Stimulated activated CD8-positive, alpha-beta memory T cell treated with anti-CD3 and anti-CD28 coated beads, Interleukin-7, amount 100 ng/mL, for 1 hour (primary cell): ENCODE results near the gene RNF112.

Experiments
- DNase-seq, 2 donors: peaks; one replicate each; pipeline ENCODE4 v3.0.0-alpha.2; 2020; ENCODE audit warnings: low read depth in 2 of 2

Gene RNF112, protein sequence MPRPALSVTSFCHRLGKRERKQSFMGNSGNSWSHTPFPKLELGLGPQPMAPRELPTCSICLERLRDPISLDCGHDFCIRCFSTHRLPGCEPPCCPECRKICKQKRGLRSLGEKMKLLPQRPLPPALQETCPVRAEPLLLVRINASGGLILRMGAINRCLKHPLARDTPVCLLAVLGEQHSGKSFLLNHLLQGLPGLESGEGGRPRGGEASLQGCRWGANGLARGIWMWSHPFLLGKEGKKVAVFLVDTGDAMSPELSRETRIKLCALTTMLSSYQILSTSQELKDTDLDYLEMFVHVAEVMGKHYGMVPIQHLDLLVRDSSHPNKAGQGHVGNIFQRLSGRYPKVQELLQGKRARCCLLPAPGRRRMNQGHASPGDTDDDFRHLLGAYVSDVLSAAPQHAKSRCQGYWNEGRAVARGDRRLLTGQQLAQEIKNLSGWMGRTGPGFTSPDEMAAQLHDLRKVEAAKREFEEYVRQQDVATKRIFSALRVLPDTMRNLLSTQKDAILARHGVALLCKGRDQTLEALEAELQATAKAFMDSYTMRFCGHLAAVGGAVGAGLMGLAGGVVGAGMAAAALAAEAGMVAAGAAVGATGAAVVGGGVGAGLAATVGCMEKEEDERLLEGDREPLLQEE

DNA sequence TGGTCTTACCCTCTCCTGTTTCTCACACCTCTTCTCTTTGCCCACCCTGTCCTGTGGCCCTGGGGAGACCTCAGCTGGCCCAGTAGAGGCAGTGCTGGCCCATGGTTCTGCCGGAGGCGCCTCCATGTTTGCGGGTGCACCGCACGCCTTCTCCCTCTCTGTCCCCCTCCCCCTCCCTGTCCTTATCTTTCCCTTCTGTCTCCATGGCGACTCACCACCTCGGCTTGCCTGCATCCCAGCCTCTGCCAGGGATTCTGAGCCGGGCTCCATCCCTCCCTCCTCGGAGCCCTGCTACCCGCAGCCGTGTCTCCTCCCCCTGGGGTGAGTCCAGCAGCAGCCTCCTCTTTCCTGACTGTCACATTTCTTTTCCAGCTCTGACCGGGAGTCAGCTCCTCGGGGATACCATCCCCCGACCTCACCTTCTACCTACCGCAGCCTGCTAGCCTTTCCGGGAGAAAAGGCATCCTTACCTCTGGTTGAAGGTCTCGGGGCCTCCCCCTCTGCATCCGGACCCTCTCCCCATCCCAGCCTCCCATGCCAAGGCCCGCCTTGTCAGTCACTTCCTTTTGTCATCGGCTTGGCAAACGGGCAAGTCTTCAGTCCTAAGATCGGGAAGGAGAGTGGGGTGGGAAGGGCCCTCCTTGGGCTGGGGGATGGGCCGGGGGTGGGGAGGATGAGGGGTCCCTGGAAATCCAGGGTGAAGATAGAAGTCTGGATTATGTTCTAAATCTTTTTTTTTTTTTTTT, at the start of gene RNF112:
TSS of gene RNF112 (plus strand) at position 358 of the 746 bp plus-strand sequence. CDS start at position 535, 177 bp downstream.
- no peak for DNase-seq

DNA sequence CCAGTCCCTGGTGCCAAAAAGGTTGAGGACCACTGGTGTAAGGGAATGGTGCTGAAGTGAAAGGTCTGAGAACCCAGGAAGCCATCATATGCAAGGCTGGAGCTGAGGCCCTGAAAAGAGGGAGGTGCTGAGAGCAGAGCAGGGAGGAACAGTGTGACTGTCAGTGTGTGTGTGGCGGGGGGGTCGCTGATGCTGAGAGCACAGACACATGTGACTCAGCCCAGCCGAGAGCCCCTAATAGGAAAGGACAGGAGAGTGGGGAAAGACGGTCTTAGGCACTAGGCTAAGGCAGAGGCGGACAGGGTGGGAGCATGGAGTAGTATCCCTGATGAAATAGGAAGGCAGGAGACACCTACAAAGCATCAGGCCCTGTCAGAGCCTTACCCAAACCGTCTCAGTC, 49.7 kb upstream of the RNF112 start:
- no peak for DNase-seq

DNA sequence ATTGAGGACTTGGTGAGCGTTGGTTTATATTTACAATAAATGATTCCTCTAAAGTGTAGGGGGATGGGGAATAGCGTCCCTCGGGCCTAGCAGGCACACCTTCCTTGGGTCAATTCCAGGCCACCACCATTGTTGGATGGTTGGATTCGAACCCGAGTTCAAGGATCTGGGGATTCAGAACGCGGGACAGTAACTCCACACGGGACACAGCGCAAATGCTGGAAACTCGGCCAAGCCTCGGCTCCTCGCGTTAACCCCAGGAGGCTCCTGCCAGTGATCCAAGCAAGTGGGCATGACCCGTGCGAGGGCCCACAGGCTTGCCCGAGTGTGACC, 49.1 kb upstream of the RNF112 start:
- no peak for DNase-seq

DNA sequence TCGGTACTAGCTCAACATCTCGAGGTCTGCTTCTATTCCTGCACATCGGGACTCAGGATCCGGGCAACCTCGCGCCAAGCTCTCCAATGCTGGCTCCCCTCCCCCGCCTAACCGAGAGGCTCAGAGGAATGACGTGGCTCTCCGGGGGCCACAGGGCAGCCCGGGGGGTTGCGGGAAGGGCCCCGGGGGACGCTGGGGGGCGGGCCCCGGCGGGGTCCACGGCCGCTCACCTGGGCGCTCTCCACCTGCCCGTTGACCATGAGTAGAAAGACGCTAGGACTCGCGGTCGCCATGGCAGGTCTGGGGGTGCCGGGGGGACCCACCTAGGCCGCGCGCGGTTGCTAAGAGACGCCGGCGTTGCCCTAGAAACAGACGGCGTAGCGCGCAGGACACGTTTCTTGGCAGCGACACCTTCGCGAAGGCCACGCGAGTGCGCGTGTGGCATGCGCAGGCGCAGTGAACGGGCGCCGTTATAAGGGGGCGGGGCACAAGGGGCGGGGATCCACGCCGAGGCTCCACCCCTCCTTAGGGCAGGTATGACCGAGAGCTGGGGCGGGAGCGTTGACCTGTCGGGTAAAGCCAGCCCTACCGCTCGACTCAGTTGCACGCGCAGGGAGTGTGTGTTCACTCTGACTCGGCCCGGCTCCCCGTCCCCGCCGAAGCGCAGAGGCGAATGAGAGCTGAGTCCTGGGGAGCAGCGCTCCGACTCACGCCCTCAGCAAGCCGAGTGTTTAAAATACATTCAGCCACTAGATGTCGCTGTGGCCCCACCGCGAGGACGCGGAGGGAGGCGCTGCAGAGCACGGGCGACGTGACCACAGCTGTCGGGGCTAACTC, 48.5 kb upstream of the RNF112 start, which contains the start of gene B9D1:
TSS of gene B9D1 (minus strand) at position 447 of the 837 bp plus-strand sequence. CDS start at position 293, 154 bp downstream.
- DNase-seq, result peak; percentile 93

DNA sequence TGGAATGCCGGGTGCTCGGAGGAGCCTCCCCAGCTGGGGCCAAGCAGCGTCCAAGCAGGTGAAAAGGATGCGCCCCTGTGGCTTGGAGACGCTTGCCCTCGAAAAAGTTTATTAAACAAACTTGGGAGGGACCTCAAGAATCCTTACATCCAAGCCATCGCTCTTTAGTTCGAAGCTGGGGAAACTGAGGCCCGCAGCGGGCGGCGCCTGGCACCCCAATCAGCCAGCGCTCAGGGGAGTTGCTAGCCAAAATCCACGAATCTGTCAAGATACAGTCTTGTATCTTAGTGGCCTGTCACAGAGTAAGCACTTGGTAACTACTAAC, 48.0 kb upstream of the RNF112 start:
- DNase-seq, result no peak

DNA sequence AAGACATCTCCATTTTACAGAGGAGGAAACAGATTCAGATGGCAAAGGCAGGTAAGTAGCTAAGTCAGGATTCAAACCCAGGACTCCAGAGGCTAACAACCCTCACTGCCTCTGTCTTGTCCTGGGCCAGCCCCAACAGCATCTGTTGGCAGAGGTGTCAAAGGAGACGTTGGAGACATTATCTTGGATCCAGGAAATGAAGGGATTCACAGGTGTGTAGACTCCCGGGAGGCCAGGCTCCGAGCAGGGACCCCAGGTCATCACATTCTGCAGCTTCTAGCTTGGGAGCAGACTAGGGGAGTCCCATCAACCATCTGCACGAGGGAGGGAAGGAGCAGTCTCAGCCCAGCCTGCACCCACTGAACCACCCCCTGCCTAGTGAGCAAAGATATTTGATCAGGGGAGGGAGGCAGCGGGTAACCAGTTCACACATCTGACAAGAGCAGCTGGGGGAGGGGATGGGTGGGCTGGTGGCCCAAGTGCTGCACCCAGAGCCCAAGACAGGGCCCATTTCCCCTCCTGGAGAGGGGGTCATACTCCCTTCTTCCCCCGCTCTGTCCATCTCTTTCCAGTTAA, 47.5 kb upstream of the RNF112 start:
- DNase-seq, result no peak

DNA sequence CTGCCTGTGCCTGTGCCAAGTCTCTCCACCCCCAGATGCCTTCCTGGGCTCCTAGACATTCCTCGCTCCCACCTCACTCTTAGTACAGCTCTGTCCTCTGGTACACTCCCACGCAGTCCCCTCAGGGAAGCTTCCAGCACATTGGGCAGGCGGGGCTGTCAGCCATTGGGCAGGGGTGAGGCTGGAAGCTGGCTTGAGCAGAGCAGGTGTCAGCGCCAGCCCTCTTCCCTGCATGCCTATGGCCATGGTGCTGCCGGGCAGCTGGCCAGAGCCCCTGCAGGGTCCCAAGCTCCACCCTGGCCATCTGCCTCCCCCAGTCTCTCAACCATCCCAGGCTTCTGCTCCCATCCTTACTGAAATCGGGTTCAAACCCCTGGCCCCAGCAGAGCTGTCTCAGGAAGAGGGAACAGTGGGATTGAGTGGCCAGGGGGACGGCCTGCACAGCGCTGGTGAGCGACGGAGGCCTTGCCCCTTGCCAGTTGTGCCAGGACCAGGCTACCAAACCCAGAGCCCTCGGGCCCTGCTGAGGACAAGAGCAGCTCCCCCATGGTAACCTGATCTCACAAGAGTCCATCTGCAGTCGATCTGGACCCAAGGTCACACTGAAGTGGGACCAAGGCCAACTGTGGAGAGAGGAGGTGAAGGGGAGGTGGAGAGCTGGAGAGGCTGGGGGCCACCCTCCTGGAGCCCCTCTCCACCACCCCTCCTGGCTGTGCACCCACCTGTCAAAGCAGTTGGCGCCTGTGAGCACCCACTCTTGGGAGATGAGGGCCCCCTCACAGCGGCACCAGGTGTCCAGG, 46.1 kb upstream of the RNF112 start:
- no peak for DNase-seq

DNA sequence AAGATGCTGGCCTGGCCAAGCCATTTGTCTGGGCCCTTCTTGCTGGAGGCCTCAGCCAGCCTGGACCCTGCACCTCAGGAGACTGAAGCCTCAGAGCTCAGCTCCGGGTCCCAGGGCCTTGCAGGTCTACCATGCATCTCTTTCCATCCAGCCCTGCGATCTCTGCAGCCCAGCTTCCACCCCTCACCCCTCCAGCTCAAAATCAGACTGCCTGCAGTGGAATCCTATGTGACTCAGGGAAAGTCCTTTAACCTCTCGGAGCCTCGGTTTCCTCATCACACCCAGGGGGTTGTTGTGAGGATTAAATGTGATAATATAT, 45.6 kb upstream of the RNF112 start:
- no peak for DNase-seq

DNA sequence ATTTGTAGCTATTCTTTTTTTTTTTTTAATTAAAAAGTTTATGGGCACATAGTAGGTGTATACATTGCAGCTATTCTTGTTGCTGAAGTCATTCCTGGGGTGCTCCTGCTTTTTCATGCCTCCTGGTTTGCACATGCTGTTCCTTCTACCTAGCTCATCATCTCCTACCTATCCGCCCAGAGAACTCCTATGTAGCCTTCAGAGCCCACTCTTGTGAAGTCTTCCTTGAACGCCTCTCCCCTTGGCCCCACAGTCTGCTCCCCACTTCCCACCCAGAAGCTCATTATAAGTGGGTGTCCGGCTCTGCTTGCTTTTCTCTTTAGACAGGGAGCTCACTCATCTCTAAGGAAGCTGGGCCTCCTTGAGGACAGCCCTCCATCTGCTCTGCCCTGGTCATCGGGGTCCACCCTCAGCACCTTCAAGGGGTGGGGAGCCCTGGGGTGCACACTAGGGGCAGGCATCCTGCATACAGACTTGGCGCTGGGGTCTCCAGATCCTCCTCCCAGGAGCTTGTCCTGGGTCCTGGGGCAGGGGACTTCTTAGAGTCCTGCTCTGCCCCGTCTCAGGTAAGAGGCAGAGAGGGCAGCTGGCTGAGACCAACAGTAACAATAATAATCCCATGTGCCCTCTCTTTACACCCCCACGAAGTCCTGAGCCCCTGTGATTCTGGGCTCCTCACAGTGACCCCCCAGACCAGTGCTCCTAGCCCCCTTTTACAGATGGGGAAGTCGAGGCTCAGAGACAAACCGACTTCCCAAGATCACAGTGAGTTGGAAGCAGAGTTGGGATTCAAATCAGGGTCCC, 45.0 kb upstream of the RNF112 start:
- DNase-seq, result no peak

DNA sequence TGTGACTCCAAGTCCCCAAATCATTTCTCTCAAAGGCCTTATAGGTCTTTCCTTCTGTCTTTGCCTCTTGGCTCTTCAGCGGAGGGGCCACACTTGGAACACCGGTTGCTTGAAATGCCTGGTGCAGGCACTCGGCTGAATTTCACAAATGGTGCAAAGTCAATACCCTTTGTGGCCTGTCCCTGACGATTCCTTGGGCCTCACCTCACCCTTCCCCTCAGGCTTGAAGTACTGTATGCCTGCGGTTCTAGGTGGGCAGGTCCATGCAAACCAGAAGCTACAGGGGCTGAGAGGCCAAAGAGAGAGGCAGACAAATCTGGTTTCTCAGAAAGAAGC, 44.4 kb upstream of the RNF112 start:
- no peak for DNase-seq

DNA sequence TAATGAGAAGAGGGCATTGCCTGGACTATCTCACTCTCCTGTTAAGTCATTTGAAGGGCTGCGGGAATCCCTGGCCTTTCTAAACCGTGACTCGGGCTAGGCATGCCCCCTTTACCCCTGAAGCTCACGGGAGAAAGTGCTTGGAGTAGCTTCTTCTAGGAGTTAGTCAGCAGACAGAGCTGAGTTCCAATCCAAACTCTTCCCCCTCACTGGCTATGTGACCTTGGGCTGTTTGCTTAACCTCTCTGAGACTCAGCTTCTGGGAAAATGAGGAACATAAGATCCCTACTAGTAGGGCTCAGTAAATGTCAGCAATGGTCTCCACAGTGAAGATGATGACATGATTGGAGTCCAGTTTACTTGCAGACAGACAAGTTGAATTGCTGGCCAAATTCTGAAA, 42.8 kb upstream of the RNF112 start:
- DNase-seq, result no peak

DNA sequence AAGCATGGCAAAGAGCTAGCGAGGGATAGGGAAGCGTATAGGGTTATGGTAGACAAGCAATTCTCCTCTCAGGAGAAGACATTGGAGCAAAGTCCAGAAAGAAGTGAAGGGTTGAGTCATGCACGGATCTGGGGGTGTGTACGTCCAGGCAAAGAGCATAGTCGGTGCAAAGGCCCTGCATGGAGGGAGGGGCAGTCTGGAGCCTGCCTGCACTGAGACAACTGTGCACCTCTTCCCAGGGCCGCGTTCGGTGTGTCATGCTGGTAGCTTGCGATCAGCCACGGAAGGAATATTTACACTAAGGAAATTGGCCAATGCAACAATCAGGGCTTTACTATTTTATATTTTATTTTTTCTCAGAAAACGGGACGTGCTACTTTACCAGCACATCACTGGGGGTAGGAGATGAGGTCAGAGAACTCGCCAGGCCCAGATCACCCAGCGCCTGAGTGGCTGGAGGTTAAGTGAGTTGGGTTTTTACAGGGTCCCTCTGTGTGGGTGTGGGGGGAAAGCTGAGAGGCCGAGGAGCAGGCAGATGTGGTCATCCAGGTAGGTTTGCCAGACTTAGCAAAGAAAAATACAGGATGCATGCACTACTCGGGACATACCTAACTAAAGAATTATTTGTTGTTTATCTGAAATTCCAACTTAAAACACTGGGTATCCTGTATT, 41.8 kb upstream of the RNF112 start:
- no peak for DNase-seq

DNA sequence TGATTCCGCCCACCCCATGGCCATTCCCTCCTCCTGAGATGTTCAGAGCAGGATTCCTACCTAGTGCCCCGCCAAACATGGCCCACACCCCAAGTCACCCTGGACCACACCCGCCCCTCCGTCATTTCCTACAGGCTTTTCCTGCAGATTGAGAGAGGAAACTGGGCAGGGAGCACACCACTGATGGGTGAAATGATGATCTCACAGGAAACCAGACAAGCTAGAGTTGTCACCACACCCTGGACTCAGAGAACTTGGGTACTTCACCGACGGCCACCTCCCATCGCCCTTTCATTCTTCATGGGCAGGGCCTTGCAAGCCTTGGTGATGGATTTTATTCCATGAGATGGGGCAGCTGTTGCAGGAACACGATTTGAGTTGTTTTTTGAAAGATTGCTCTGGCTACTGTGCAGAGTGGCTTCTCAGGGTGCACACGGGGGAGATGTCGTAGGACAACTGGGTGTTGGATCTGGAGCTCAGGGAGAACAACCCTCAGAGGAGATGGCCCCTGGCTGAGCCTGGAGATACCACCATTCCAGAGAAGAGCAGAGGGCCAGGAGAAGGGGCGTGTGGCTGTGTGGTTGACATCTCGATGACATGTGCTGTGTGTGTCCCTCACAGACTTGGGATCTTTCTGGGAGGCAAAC, 41.1 kb upstream of the RNF112 start:
- DNase-seq, result no peak

DNA sequence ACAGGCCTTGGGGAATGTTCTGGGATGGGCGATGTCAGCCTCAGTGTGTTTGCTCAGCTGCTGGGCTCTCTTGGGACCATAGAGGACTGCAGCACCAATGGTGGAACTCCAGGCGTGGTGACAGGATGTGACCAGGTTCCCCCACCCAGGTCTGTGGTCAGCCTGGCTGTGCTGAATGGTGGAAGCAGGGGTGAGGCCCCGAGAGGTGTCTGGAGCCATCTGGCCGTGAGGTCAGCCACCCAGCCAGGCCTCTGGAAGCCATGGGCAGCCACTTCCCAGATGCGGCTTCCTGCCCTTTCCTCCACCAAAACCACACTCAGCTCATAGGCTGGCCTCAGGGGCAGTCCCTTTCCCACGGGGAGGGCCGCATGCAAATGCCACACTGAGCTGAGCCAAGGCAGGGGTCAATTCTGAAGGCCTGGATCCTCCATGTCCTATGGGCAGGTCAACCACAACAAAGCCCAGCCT, 40.5 kb upstream of the RNF112 start:
- DNase-seq, result peak in 1 of 2 donors; percentile 9

DNA sequence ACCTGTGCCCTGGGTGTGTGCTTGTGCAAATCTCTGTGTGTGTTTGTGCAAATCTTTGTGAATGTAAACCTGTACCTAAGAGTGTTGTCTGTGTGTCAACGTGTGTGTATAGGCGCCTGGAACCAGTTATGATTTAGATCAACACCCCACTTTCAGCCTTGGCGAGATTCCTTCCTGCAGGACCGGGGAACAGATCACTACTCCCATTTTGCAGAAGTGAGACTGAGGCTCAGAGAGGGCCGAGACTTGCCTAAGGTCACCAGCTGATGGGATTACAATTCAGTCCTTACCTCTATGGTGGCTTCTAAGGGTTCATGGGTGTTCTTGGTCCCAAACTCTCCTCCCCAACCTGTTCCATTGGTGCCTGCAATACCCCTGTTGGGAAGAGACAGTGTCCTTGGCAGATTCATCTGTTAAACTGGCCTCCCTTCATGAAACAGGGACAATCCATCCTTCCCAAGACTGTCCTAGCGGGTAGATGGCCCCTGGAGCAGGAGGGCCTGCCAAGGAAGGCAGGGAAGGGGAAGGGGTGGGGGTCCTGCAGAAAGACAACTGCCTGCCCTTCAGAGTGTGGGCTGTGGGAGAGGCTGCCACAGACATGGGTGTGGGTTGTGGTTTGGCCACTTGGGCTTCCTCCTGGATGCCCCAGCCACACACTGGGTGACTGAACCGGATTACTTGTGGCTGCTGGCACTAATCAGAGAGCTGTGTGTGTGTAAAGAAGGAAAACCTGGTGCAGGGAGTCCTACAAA, 39.6 kb upstream of the RNF112 start:
- DNase-seq, result no peak

DNA sequence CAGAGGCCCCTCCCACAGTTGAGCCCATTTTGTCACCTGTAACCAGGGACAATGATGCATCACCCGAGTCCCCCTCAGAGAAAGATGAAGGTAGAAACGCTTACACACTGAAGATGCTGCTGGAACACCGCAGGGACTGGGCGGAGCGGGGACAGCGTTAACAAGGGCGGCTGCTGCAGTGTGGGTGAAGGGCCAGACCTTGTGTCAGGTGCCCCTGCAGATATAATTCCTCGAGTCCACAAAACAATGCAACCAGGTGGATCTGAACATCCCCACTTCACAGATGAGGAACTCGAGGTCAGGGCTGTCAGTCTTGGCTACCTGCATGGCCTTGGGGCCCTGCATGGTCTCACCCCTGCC, 39.0 kb upstream of the RNF112 start:
- no peak for DNase-seq

DNA sequence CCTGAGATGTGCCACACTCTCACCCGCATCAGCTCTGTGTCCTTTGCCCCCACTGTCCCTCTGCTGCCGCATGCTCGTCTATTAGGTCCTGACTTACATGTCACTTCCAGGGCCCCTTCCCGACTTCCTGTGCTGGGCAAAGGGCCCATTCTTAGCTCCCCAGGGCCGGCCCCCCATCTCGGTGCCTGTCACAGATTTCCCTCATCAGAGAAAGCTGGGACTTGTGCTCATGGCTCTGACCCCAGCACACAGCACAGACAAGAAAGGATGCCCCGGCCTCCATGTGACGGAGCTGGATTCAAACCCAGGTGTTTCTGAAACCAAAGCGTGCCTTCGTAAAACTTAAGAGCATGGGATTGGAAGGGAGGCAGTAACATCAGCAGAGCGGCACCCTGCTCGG, 38.6 kb upstream of the RNF112 start:
- no peak for DNase-seq

DNA sequence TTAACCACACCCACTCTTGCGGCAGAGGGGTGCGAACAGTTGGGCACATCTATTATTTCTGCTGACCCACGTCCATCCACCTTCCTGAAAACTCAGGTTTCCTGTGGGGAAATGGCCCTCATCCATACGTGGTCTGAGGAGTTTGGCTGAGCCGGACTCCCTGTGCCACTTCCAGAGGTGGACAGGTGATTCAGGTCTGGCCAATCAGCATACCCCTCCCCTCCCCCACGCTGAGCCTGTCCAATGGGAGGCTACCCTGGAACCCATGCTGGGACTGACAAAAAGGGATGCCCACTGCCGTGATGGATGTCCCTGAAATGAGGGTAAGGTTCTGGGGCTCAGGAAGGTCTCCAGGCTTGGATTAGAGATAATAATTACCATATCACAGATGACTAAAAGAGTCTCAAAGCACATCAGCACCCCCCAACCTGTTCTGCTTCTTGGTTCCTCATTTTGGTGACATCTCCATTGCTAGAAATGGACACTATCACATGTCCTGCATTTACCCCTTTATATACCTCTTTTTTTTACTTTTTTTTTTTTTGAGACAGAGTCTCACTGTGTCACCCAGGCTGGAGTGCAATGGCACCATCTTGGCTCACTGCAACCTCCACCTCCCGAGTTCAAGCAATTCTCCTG, 38.0 kb upstream of the RNF112 start:
- DNase-seq, result no peak
